Stimulated activated CD8-positive, alpha-beta memory T cell treated with anti-CD3 and anti-CD28 coated beads, Interleukin-2, amount 100 ng/mL, for 1 hour (primary cell): ENCODE measurements around the gene MAST4.

Experiments
- DNase-seq, 2 donors: peaks; one replicate each; pipeline ENCODE4 v3.0.0-alpha.2; 2020; ENCODE audit warnings: low read depth in 2 of 2

The MAST4 gene

GRCh38 chr5:66697796-66698564 is 101.8 kb downstream of the MAST4 start:
- DNase-seq: no peak

- no peak for DNase-seq
Measured at GRCh38 chr5:66701244-66701643, 105.1 kb downstream of the MAST4 start.

GRCh38 chr5:66702426-66702825 is 106.2 kb downstream of the MAST4 start:
- DNase-seq: no peak

- DNase-seq: no peak
Measured at GRCh38 chr5:66704790-66705425, 108.7 kb downstream of the MAST4 start.

GRCh38 chr5:66708368-66708767 is 112.2 kb downstream of the MAST4 start:
- DNase-seq: no peak

GRCh38 chr5:66710557-66711088 is 114.4 kb downstream of the MAST4 start:
- DNase-seq: no peak

- no peak for DNase-seq
Measured at GRCh38 chr5:66713998-66714397, 117.8 kb downstream of the MAST4 start.

GRCh38 chr5:66717455-66718373 is 121.5 kb downstream of the MAST4 start:
- DNase-seq: no peak

GRCh38 chr5:66718374-66719002 is 122.3 kb downstream of the MAST4 start:
- DNase-seq: no peak

GRCh38 chr5:66720780-66721179 is 124.6 kb downstream of the MAST4 start:
- no peak for DNase-seq

GRCh38 chr5:66722686-66723085 is 126.5 kb downstream of the MAST4 start:
- DNase-seq: no peak

- DNase-seq: no peak
Measured at GRCh38 chr5:66724349-66725139, 128.4 kb downstream of the MAST4 start.

GRCh38 chr5:66727630-66728029 is 131.4 kb downstream of the MAST4 start:
- no peak for DNase-seq

- no peak for DNase-seq
Measured at GRCh38 chr5:66728049-66728448, 131.9 kb downstream of the MAST4 start.

- DNase-seq: no peak
Measured at GRCh38 chr5:66737096-66737495, 140.9 kb downstream of the MAST4 start.

GRCh38 chr5:66738136-66738535 is 141.9 kb downstream of the MAST4 start:
- no peak for DNase-seq

GRCh38 chr5:66739021-66739420 is 142.8 kb downstream of the MAST4 start:
- no peak for DNase-seq

GRCh38 chr5:66739951-66740350 is 143.8 kb downstream of the MAST4 start:
- no peak for DNase-seq

GRCh38 chr5:66741394-66741793 is 145.2 kb downstream of the MAST4 start:
- DNase-seq: no peak

GRCh38 chr5:66742083-66742895 is 146.1 kb downstream of the MAST4 start:
- DNase-seq: no peak
